Hematopoietic multipotent progenitor cell treated with erythropoietin and hydrocortisone succinate and interleukin-3 and kit ligand, for 15 days (in vitro differentiated cells): ENCODE results near the gene SH3BGR.

ENCODE experiments used
- DNase-seq: peaks from one replicate; pipeline ENCODE4 v3.0.0-alpha.2; 2015; ENCODE audit warnings: low spot score

The SH3BGR gene

GRCh38 chr21:39456665-39457064 lies 4.9 kb downstream of the SH3BGR start:
- DNase-seq, result no peak

GRCh38 chr21:39461419-39461818 lies 9.6 kb downstream of the SH3BGR start:
- no peak for DNase-seq

- no peak for DNase-seq
Observed at GRCh38 chr21:39463308-39463707, 11.5 kb downstream of the SH3BGR start.

- no peak for DNase-seq
Observed at GRCh38 chr21:39466584-39466983, 14.8 kb downstream of the SH3BGR start.

GRCh38 chr21:39467746-39468145 lies 16.0 kb downstream of the SH3BGR start:
- no peak for DNase-seq

- DNase-seq, result no peak
Observed at GRCh38 chr21:39468559-39468958, 16.8 kb downstream of the SH3BGR start.

GRCh38 chr21:39471598-39471997 lies 19.8 kb downstream of the SH3BGR start:
- DNase-seq, result no peak

GRCh38 chr21:39472786-39473185 lies 21.0 kb downstream of the SH3BGR start:
- no peak for DNase-seq

- no peak for DNase-seq
Observed at GRCh38 chr21:39474611-39475010, 22.8 kb downstream of the SH3BGR start.

- DNase-seq, result no peak
Observed at GRCh38 chr21:39479164-39479813, 27.5 kb downstream of the SH3BGR start.

- no peak for DNase-seq
Observed at GRCh38 chr21:39479814-39480182, 28.0 kb downstream of the SH3BGR start.

GRCh38 chr21:39480271-39480670 lies 28.5 kb downstream of the SH3BGR start:
- DNase-seq, result no peak

- DNase-seq, result no peak
Observed at GRCh38 chr21:39481886-39482285, 30.1 kb downstream of the SH3BGR start.

- DNase-seq, result no peak
Observed at GRCh38 chr21:39483917-39484316, 32.1 kb downstream of the SH3BGR start.

- DNase-seq, result no peak
Observed at GRCh38 chr21:39484711-39485276, 33.0 kb downstream of the SH3BGR start.

GRCh38 chr21:39489380-39489924 lies 37.7 kb downstream of the SH3BGR start:
- no peak for DNase-seq

GRCh38 chr21:39499156-39499555 lies 47.4 kb downstream of the SH3BGR start:
- no peak for DNase-seq

GRCh38 chr21:39502631-39503030 lies 50.9 kb downstream of the SH3BGR start:
- DNase-seq, result no peak

GRCh38 chr21:39503123-39503762 lies 51.5 kb downstream of the SH3BGR start:
- DNase-seq, result no peak

GRCh38 chr21:39504230-39504629 lies 52.5 kb downstream of the SH3BGR start:
- no peak for DNase-seq

- DNase-seq, result no peak
Observed at GRCh38 chr21:39510240-39510639, 58.5 kb downstream of the SH3BGR start.

GRCh38 chr21:39511102-39511501 lies 59.3 kb downstream of the SH3BGR start:
- no peak for DNase-seq

- no peak for DNase-seq
Observed at GRCh38 chr21:39513735-39514134, 62.0 kb downstream of the SH3BGR start.
